GM19328 (cell line): ENCODE measurements around the gene TMEM50B.
"Not testable (repeated sequence)": the region's sequence is repeated elsewhere in the genome, so short reads cannot be mapped to it uniquely, and the experiment has no call there.

Source experiments
- ATAC-seq: cut with Tn5 transposase; IDR thresholded peaks from one replicate; pipeline ENCODE4 v1.9.1; 2021; ENCODE audit warnings: mild to moderate bottlenecking, moderate library complexity; ENCODE audit not compliant: unreplicated experiment

Gene TMEM50B

DNA sequence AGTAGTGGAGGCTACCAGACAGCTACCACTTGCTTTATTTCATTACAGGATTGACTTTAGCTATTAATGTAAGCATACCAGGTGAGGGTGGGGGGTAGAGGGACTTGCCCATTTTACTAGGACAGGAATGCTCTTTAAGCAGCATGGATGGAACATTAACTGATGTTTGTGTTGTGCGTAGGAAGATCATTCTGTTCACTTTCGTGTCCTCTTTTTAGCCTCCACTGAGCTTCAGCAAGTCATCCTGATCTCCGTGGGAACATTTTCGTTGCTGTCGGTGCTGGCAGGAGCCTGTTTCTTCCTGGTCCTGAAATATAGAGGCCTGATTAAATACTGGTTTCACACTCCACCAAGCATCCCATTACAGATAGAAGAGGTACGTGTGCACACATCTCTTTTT is 47.3 kb downstream of the TMEM50B start:
- no peak for ATAC-seq

- no peak for ATAC-seq
Observed at GRCh38 chr21:33430858-33431257, 48.9 kb downstream of the TMEM50B start.

DNA sequence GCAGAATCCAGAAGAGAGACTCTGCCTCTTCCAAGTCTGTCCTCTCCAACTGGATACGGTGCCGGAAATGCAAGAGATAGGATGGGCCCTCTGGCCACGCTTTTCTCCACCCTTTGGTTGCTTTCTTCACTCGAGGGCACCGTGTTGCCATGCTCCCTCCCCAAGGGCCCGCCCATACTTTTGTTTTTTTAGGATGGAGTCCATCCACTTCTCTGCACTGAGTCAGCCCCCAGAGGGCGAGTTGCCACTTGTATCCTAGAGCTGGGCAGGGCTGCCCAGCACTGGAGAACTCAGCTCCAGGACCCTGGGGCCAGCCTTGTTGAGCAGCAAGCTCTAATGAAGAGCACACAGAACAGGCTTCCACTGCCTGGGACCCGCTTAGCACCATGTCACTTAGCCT is 51.1 kb downstream of the TMEM50B start:
- ATAC-seq: no peak

DNA sequence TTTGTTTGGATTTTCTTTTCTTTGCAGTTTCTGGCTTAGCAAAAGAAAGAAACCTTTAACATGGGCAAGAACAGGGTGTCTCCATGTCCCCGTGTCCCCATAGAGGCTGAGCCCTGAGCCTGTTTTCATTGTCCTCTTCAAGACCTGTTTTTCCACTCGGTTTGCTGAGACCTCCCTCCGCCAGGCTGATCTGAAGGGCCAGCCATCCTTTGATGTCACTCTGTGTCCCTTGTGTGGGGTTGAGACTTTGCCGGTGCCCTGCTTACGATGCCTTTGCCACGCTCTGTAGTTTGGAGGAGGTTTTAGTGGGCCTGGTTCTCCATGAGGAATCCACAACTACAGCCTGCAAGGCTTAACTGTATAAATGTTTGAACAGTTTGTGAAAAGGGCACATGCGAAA is 52.7 kb downstream of the TMEM50B start:
- no peak for ATAC-seq

- ATAC-seq: no peak
Observed at GRCh38 chr21:33425825-33426224, 53.9 kb downstream of the TMEM50B start.

GRCh38 chr21:33424214-33424613 is 55.6 kb downstream of the TMEM50B start:
- no peak for ATAC-seq

DNA sequence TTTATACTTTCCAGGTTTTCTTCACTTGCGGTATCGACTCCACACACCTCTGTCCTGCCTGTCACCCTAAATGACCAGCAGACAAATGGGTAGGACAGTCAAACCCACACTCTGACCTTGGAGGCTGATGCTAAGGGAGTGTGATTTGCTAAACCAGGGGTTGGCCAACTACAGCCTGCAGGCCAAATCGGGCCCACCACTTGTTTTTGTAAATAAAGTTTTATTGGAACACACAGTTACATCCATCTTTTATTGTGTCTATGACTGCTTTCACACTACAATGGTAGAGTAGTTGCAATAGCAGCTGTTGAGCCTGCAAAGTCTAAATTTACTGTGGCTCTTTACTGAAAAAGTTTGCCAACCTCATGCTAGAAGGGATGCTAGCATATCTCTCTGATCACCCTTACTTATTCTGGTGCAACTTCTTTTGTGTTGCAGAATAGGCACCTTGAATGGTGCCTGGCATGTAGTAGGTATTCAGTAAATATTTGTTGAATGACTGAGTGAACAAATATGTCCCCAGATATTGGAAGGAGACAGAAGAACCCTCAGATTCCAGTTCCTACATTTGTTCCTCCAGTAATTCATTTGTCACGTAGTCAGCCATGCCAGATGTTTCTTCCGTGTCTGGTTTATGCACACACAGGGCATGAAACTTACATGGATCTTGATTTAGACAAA is 57.9 kb downstream of the TMEM50B start:
- ATAC-seq: no peak

- no peak for ATAC-seq
Observed at GRCh38 chr21:33419538-33420123, 60.1 kb downstream of the TMEM50B start.

GRCh38 chr21:33418691-33419090 is 61.1 kb downstream of the TMEM50B start:
- ATAC-seq: no peak

DNA sequence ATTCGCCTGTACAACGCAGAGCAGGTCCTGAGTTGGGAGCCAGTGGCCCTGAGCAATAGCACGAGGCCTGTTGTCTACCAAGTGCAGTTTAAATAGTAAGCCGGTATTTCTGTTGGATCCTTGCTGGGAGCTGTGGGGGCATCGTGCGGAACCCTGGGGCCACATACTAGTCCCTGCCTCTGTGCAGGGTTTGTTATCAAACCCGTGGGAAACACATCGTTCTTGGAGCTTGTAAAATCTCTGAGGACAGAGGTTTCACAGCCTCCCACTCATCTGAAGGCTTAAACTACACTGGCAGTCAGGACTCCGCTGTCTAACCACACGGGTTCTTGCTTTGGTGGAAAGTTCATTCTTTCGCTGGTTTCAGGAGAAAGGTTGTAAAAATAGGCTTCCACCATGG is 64.8 kb downstream of the TMEM50B start:
- ATAC-seq: no peak

DNA sequence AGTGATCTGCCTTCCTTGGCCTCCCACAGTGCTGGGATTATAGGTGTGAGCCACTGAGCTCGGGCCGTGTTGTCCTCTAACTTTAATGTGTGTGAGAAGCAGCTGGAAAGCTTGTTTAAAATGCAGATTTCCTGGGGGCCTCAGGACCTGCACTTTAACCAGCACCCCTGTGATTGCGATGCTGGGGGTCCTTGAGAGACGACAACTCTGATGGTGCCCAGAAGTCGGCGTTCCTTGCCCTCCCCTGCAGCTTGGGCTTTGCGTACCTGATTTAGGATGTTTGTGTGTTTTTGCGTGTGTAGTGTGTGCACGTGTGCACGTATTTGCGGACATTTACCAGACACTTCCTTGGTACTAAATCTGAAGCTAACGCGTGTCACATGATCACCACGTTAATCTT is 65.7 kb downstream of the TMEM50B start:
- no peak for ATAC-seq

- no peak for ATAC-seq
Observed at GRCh38 chr21:33412832-33413519, 66.8 kb downstream of the TMEM50B start.

DNA sequence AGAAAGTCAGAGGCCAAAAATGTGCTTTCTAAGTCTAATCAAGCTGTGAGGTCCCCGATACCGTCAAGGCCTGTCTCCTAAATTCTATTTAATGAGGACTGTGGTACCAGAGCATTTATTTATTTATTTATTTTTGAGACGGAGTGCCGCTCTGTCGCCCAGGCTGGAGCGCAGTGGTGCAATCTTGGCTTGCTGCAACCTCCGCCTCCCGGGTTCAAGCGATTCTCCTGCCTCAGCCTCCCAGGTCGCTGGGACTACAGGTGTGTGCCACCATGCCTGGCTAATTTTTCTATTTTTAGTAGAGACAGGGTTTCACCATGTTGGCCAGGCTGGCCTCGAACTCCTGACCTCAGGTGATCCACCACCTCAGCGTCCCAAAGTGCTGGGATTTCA is 67.3 kb downstream of the TMEM50B start:
- ATAC-seq: not testable (repeated sequence)

DNA sequence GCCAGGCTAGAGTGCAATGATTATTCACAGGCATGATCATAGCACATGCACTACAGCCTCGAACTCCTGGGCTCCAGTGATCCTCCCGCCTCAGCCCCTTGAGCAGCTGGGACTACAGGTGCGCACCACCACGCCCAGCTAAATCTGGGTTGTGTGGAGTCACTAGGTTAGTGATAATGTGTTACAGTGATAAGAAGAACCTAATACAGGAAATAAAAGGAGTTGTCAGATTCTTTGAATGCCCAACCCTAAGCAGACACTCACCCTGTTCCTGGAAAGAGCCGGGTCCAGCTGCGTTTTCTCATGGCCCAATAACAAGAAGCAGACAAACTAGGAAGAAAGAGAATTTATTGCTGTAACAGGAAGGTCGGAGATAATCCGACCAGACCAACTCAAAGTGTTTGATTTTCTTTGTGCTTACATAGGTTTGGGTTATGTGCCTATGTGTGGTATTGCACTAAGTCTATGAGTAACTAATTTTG is 67.8 kb downstream of the TMEM50B start:
- no peak for ATAC-seq

- ATAC-seq: no peak
Observed at GRCh38 chr21:33406493-33406892, 73.3 kb downstream of the TMEM50B start.

DNA sequence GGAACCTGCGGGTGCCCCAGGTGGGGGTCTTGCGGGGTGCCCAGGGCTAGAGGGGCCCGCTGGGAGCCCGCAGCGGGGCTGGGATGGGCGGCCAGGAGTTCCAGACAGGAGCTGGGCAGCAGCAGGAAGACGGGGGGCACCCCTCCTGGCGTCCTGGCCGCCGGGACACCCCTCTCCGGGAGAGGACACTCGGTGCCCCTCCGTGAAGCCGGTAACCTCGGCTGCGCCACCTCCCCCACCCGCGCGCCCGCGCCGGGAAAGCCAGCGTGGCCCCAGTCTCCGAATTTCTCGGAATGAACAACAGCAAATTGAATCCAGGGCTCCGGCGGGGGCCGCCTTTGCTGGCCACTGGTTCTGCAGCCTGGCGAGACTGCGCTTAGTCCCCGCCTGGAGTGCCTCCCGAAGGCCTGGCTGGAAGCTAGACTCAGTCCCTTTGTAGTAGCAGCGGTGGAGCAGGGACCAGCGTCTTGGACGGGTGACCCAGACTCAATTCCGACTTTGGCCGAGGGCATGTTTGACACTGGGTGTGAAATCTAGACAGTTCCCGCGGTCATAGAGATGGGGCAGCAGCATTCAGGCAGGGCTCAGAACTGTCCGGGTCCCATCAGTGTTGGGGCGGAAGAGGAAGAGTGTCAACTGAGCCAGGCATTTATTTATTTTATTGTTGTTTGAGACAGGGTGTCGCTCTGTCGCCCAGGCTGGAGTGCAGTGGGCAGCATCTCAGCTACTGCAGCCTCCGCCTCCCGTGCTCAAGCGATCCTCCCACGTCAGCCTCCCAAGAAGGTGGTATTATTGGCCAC is 75.8 kb downstream of the TMEM50B start:
- no peak for ATAC-seq

DNA sequence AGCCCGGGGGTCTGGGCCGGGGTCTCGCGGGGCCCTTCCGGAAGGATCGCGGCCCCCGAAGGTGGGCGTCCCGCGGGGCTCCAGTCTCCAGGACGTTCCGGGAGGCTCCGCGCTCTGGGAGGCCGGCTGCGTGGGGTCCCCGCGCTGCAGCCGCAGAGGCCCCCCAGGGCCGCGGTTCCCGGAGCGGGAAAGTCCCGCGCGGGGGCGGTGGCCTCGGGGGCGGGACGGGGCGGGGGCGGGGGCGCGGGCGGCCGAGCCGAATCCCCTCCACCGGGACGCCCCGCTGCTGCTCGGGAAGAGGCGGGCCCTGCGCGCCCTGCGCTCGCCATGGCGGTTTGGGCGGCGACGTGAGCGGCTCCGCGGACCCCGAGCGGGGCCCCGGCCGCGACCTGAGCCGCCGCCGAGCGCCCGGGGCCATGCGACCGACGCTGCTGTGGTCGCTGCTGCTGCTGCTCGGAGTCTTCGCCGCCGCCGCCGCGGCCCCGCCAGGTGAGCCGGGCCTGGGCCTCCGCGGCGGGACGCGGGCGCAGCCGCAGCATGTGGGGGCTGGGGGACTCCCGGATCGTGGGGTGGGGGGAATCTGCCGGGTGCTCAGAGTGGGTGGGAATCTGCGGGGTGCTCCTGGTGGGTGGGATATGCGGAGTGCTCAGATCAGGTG is 76.5 kb downstream of the TMEM50B start, which contains the start of gene IFNGR2:
TSS of gene IFNGR2 (plus strand) at position 286 of the 658 bp plus-strand sequence. CDS start at position 417, 131 bp downstream.
- no peak for ATAC-seq

DNA sequence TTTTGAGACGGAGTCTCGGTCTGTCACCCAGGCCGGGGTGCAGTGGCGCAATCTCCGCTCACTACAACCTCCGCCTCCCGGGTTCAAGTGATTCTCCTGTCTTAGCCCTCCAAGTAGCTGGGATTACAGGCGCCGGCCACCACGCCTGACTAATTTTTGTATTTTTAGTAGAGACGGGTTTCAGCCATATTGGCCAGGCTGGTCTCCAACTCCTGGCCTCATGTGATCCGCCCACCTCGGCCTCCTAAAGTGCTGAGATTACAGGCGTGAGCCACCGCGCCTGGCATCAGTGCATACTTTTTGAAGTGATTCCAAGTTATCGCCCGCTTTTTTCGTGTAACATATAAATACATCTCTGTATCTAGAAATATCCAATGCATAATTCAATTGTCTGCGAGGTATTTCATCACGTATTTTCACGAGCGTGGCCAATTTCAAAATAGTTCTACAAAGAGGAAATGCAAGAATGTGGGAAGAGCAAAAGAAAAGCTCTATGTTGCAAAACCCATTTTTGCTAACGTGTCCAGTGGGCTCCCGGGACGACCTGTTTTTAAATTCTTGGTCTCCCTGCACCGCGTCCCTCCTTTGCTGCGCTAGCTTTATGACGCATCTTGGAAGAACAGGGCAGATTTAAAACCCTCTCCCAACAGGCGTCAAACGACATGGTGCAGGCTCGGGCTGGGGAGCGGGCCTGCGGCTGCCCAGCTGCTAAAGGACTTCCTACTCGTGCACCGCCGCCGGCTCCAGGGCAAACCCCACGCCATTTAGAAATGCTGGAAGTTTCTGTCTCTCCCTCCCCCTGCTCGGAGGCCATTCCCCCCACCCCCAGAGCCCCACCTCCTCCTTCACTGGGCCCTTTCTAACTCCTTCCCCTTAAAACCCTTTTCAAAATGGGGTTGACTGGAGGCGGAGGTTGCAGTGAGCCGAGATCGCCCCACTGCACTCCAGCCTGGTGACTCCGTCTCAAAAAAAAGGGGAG is 77.5 kb downstream of the TMEM50B start:
- ATAC-seq: no peak

GRCh38 chr21:33401630-33401992 is 78.2 kb downstream of the TMEM50B start:
- ATAC-seq: no peak
